HEK293T (cell line): ENCODE results near the gene NBAS.

Source experiments
- BHLHE40 ChIP-seq: fragments of 450-650 bp; IDR thresholded peaks from 2 replicates; pipeline ENCODE4 v1.6.1; 2016; ENCODE audit warnings: mild to moderate bottlenecking, moderate library complexity, borderline replicate concordance
- CTBP1 ChIP-seq: fragments of 450-650 bp; IDR thresholded peaks from 2 replicates; pipeline ENCODE4 v1.6.1; 2016; ENCODE audit warnings: borderline replicate concordance
- ELF4 ChIP-seq: fragments of 450-650 bp; IDR thresholded peaks from 2 replicates; pipeline ENCODE4 v1.6.1; 2017; ENCODE audit warnings: antibody characterized with exemption
- FOXA1 ChIP-seq: fragments of 450-650 bp; IDR thresholded peaks from 2 replicates; pipeline ENCODE4 v1.6.1; 2016; ENCODE audit warnings: mild to moderate bottlenecking
- FOXK2 ChIP-seq: fragments of 450-650 bp; IDR thresholded peaks from 2 replicates; pipeline ENCODE4 v1.6.1; 2016; ENCODE audit warnings: mild to moderate bottlenecking
- FOXM1 ChIP-seq: fragments of 450-650 bp; IDR thresholded peaks from 2 replicates; pipeline ENCODE4 v1.6.1; 2017; ENCODE audit warnings: mild to moderate bottlenecking, borderline replicate concordance
- HDGF ChIP-seq: fragments of 450-650 bp; IDR thresholded peaks from 2 replicates; pipeline ENCODE4 v1.6.1; 2017; ENCODE audit warnings: antibody characterized with exemption, borderline replicate concordance
- LEF1 ChIP-seq: fragments of 450-650 bp; IDR thresholded peaks from 2 replicates; pipeline ENCODE4 v1.6.1; 2017; ENCODE audit warnings: mild to moderate bottlenecking, borderline replicate concordance
- NFRKB ChIP-seq: fragments of 450-650 bp; IDR thresholded peaks from 2 replicates; pipeline ENCODE4 v1.6.1; 2016; ENCODE audit warnings: mild to moderate bottlenecking, moderate library complexity
- SP1 ChIP-seq: fragments of 450-650 bp; IDR thresholded peaks from 2 replicates; pipeline ENCODE4 v1.6.1; 2017
- SUZ12 ChIP-seq: fragments of 450-650 bp; IDR thresholded peaks from 2 replicates; pipeline ENCODE4 v1.6.1; 2016; ENCODE audit warnings: mild to moderate bottlenecking
- ZNF384 ChIP-seq: fragments of 450-650 bp; IDR thresholded peaks from 2 replicates; pipeline ENCODE4 v1.6.1; 2016

GRCh38 chr2:15223887-15224286 is 337.2 kb downstream of the NBAS start:
- TF ChIP-seq NFRKB (no peak), CTBP1 (no peak), SUZ12 (no peak), SP1 (no peak), HDGF (no peak), FOXA1 (no peak), LEF1 (no peak), FOXK2 (no peak), ZNF384 (no peak), FOXM1 (no peak), ELF4 (no peak), BHLHE40 (no peak)
